PFSK-1 (cell line): ENCODE data around the gene KCNQ4.

Source experiments
- FOXP2 ChIP-seq: optimal IDR thresholded peaks from 2 replicates; pipeline ENCODE3; 2011; ENCODE audit warnings: borderline replicate concordance, control low read depth, inconsistent platforms; ENCODE audit not compliant: insufficient read depth; ENCODE audit errors: extremely low read length, extremely low read depth
- POLR2AphosphoS5 ChIP-seq: IDR thresholded peaks from 2 replicates; pipeline ENCODE4 v1.6.1; 2012; ENCODE audit warnings: low read depth, mild to moderate bottlenecking, control low read depth, low read length, moderate library complexity
- REST ChIP-seq, 2 experiments: IDR thresholded peaks; 2 replicates each; pipeline versions ENCODE4 v1.6.1 to v1.8.0; 2011 to 2012; ENCODE audit warnings: low read depth in 2 of 2, low read length in 2 of 2, control low read depth in 1 of 2, inconsistent platforms in 1 of 2, mild to moderate bottlenecking in 1 of 2, moderate library complexity in 1 of 2; ENCODE audit not compliant: insufficient read depth in 1 of 2
- SIN3A ChIP-seq: IDR thresholded peaks from 2 replicates; pipeline ENCODE4 v1.6.1; 2012; ENCODE audit warnings: mild to moderate bottlenecking, low read length, moderate library complexity, borderline replicate concordance; ENCODE audit not compliant: insufficient read depth
- TAF1 ChIP-seq: IDR thresholded peaks from 2 replicates; pipeline ENCODE4 v1.6.1; 2012; ENCODE audit warnings: low read length, control low read depth, borderline replicate concordance; ENCODE audit not compliant: insufficient read depth

The KCNQ4 gene

DNA sequence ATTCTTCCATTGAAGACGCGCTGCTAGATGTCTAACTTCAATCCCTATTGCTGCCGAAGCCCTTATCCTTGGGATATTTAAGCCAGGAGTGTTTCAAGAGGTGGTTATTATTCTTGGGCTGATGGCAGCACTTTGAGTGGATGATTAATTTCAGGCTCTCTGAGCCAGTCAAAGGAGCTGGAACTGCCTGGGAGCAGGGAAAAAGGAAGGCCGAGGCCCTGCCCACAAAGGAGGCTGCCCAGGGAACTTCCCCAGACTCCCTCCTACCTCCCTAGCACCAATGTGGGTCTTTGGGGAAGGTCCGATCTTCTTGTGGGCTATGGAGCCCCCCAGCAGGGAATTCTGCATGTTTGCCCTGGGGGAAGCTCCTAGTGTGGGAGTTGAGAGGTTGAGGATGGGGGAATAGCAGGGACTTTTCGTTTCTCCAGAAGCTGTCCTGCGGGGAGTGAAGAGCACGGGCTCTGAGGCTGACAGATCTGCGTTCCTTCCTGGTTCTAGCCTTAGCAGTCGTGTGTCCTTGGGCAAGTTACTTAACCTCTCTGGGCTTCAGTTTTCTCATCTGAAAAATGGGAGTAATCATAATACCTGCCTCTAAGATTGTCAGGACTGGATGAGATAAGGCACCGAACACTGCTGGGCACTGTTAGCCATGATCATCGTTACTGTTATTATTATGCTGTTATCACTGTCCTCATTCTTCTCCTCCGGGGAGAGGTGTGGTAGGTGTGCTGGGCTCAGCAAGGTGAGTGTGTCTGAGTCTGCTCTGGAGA is 6.3 kb downstream of the KCNQ4 start:
- no peak for TF ChIP-seq TAF1
- no peak for TF ChIP-seq REST (IDR thresholded peaks at IDR 0.05; ENCODE audit: insufficient read depth in 1 of 2, low read depth in 2 of 2, low read length in 2 of 2)
- TF ChIP-seq POLR2AphosphoS5: no peak
- no peak for TF ChIP-seq SIN3A
- TF ChIP-seq FOXP2: no peak

GRCh38 chr1:40792036-40792435 is 8.4 kb downstream of the KCNQ4 start:
- TF ChIP-seq REST (IDR thresholded peaks at IDR 0.05; ENCODE audit: insufficient read depth in 1 of 2, low read depth in 2 of 2, low read length in 2 of 2): no peak
- TF ChIP-seq TAF1: no peak
- no peak for TF ChIP-seq FOXP2
- TF ChIP-seq SIN3A: no peak
- TF ChIP-seq POLR2AphosphoS5: no peak

GRCh38 chr1:40793617-40794016 is 10.0 kb downstream of the KCNQ4 start:
- TF ChIP-seq TAF1 (no peak), POLR2AphosphoS5 (no peak), FOXP2 (no peak), SIN3A (no peak), REST (IDR thresholded peaks at IDR 0.05; ENCODE audit: insufficient read depth in 1 of 2, low read depth in 2 of 2, low read length in 2 of 2) (no peak)

GRCh38 chr1:40794048-40794447 is 10.5 kb downstream of the KCNQ4 start:
- no peak for TF ChIP-seq TAF1
- TF ChIP-seq POLR2AphosphoS5: no peak
- no peak for TF ChIP-seq FOXP2
- TF ChIP-seq SIN3A: no peak
- no peak for TF ChIP-seq REST (IDR thresholded peaks at IDR 0.05; ENCODE audit: insufficient read depth in 1 of 2, low read depth in 2 of 2, low read length in 2 of 2)
